ENCODE results near the gene UBE2I. TPM values are rescaled to one million over a fixed set of nuclear protein-coding genes. Genes with fewer than 3 reads are reported as not detected.

The UBE2I gene
- polyA plus RNA-seq, 2 of the 4 experiments (the other 2 are of a cell fraction), result 170 to 208 TPM

DNA sequence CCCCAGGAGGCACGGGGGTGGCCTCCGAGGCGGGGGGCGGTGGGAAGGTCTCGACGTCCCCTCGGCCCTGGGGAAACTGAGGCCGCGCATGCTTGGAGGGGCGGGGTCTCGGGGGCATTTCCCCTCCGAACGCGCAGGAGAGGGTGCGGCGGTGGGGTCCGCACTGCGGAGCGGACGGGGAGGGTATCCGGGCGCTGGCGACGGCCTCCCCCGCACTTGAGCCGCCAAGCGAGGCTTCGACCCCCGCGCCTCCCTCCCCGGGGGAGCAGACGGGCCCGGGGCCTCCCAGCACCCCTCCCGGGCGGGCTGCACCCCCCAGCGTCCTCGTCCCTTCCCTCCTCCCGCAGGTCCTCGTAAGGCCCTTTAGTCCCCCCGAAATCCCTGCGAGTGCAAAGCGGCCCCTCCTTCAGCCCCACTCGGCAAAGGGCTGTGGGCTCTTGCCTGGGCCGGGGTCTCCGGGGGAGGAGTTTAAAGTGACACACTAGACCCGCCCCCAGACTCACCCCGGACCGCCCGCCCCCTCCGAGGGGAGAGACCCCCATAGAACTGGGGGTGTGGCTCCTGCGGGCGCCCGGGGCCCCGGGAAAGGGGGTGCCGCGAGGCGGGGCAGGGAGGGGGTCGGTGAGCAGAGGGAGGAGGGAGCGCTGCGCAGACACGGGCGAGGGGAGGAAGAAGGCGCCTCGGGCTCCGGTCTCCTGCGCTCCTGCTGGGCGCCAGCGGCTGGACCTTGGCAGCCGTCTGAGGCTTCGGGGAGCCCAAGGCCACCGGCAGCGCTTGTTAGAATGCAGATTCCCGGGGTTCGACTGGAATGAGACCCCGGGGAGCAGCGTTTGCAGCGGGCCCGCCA is 24.6 kb downstream of the UBE2I start:
- POLR2A ChIA-PET, result no interaction called here
- FAIRE-seq (no peak), ATAC-seq (no peak)

GRCh38 chr16:1334739-1335138 is 25.3 kb downstream of the UBE2I start:
- FAIRE-seq (no peak), DNase-seq (ENCODE audit: low read depth in 1 of 2, low spot score in 1 of 2) (no peak), ATAC-seq (no peak)
- Histone ChIP-seq H3K27ac (no peak overlapping the region), H3K4me2 (peak overlapping the region; percentile 99; the same call in 1 of the 3 replicates), H3K9me3 (no peaks in the 10 kb centered on the region), H3K4me1 (peaks cover 32% of the 10 kb centered on the region), H3K4me3 (no peak overlapping the region)
- no peak for TF ChIP-seq ESRRA (IDR thresholded peaks at IDR 0.05; ENCODE audit: borderline replicate concordance, low read length)
- TF ChIP-seq HOXB5 (CRISPR knock-in tag; IDR thresholded peaks at IDR 0.05), result no peak
- TF ChIP-seq KDM1A (IDR thresholded peaks at IDR 0.05; ENCODE audit: low read depth), result no peak
- TF ChIP-seq ELK1 (IDR thresholded peaks at IDR 0.05; ENCODE audit: low read depth, low read length), result no peak
- no peak for TF ChIP-seq PHF8 (IDR thresholded peaks at IDR 0.05; ENCODE audit: borderline replicate concordance, low read depth)
- TF ChIP-seq RAD21 (conservative IDR thresholded peaks at IDR 0.05 in 1 of 2, IDR thresholded peaks at IDR 0.05 in 1 of 2), result no peak
- CTCF ChIA-PET, result interaction anchor here (1.7 to 5.5 kb wide), 4 partner anchors 10 to 34 kb away, joined by 6 to 46 read pairs (median 36); no protein-coding TSS in a partner anchor
- WGBS (ENCODE audit: missing lambda C conversion rate), result 14% methylated on average over 8 of the region's 9 CpGs
- POLR2A ChIA-PET, result no interaction called here

More for the DNA sequence above, 24.6 kb downstream of the UBE2I start:
- CTCF ChIA-PET, result interaction anchor here (1.7 to 5.5 kb wide), 4 partner anchors 9 to 33 kb away, joined by 6 to 46 read pairs (median 36); no protein-coding TSS in a partner anchor
- TF ChIP-seq EHF (CRISPR knock-in tag; IDR thresholded peaks at IDR 0.05), result no peak
- TF ChIP-seq RNF2 (IDR thresholded peaks at IDR 0.05; ENCODE audit: borderline replicate concordance, low read depth), result peak; percentile 65; the same call in 1 of the 2 replicates
- no peaks in the 10 kb centered on the region for H3K9me3 ChIP-seq
- H3K4me1 ChIP-seq, result peaks cover 32% of the 10 kb centered on the region
- H3K4me3 ChIP-seq, result peak overlapping the region; percentile 56
- peak overlapping the region; percentile 60 to 75; a peak in 4 of 6 replicates for H3K27ac ChIP-seq
- no peak for DNase-seq (ENCODE audit: low read depth in 1 of 2, low spot score in 1 of 2)
- 3% methylated on average over 14 of the region's 78 CpGs for WGBS (ENCODE audit: missing lambda C conversion rate)
- peak overlapping the region; percentile 99 for H3K4me2 ChIP-seq

DNA sequence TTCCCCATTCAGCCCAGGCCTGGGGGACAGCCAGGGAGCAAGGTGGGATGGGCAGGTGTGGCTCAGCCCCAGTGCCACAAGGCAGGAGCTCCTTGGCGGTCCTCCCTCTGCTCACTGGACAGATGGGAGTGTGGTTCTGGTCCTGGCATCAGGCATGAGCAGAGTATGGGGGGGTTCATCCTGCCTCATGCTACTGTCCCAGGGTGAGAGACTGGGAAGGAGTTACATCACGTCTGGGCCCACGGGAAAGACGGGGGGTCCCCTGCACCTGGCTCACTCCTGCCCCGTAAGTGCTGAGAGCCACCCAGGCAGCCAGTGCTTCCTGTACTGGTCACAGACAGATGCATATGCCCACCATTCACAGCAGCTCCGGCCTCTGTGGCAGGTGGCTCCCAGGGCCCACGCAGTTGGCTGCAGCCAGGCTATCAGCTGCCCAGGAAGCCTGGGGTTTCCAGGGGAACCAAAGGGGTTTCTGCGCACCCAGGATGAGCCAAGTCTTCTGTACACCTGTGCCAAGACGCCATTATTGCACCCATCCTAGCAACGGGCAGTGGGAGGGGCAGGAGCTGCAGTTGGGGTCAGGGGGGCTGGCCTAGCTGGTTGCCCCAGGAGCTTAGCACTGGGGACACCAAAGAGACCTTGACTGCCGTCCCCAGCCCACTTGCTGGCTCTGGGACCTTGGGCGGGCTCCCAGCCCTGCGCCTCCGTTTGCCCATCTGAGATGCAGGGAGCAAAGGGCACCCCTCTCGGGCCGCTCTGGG is 26.0 kb downstream of the UBE2I start:
- 14% methylated on average over 11 of the region's 16 CpGs for WGBS (ENCODE audit: missing lambda C conversion rate)
- POLR2A ChIA-PET, result no interaction called here
- TF ChIP-seq POLR2AphosphoS2 (conservative IDR thresholded peaks at IDR 0.05; ENCODE audit: low read length) (no peak), HES2 (IDR thresholded peaks at IDR 0.05) (no peak), RARB (CRISPR knock-in tag; IDR thresholded peaks at IDR 0.05) (no peak), CTCF (IDR thresholded peaks at IDR 0.05) (no peak), ZC3H11A (IDR thresholded peaks at IDR 0.05) (no peak), HOXA7 (CRISPR knock-in tag; IDR thresholded peaks at IDR 0.05) (no peak), MYC (IDR thresholded peaks at IDR 0.05; ENCODE audit: borderline replicate concordance, low read length) (no peak), ZNF302 (CRISPR knock-in tag; IDR thresholded peaks at IDR 0.05) (no peak), E2F6 (IDR thresholded peaks at IDR 0.05; ENCODE audit: borderline replicate concordance, low read depth) (no peak), RNF2 (IDR thresholded peaks at IDR 0.05; ENCODE audit: borderline replicate concordance, low read depth) (no peak), TFCP2L1 (CRISPR knock-in tag; IDR thresholded peaks at IDR 0.05) (no peak), CBX2 (IDR thresholded peaks at IDR 0.05; ENCODE audit: borderline replicate concordance, low read depth) (no peak), KDM5A (IDR thresholded peaks at IDR 0.05) (no peak), NFE2L2 (conservative IDR thresholded peaks at IDR 0.05; ENCODE audit: low read length) (no peak), RAD21 (conservative IDR thresholded peaks at IDR 0.05 in 1 of 2, IDR thresholded peaks at IDR 0.05 in 1 of 2) (no peak)
- ATAC-seq (peak; percentile 1 to 12; a peak in 3 of 6 replicates), FAIRE-seq (no peak), DNase-seq (ENCODE audit: low read depth in 1 of 2, low spot score in 1 of 2) (no peak)
- CTCF ChIA-PET, result interaction anchor here (0.6 to 5.5 kb wide), 6 partner anchors 11 to 42 kb away, joined by 3 to 46 read pairs (median 18); no protein-coding TSS in a partner anchor
- Histone ChIP-seq H3K4me3 (no peak overlapping the region), H3K4me2 (no peak overlapping the region; the same call in 2 of the 3 replicates), H3K9me3 (no peaks in the 10 kb centered on the region), H3K4me1 (peaks cover 32% of the 10 kb centered on the region), H3K27ac (no peak overlapping the region)
